Liver (tissue), 9 donors: ENCODE data around the gene DNM3. TPM values are rescaled to one million over a fixed set of nuclear protein-coding genes. Genes with fewer than 3 reads are reported as not detected.

Experiments
- DNase-seq: peaks from one replicate; pipeline ENCODE4 v3.0.0-alpha.2; 2017; ENCODE audit warnings: low spot score
- H3K27ac ChIP-seq, 2 donors: one replicate each; pipeline ENCODE4 v1.7.0; 2013; ENCODE audit warnings: inconsistent platforms in 2 of 2, low read length in 2 of 2, control low read depth in 1 of 2, low read depth in 1 of 2, mild to moderate bottlenecking in 1 of 2
- H3K27me3 ChIP-seq, 4 donors: one replicate each; pipeline versions ENCODE4 v1.6.1 to v1.7.0; 2013; ENCODE audit warnings: low read length in 3 of 4, inconsistent platforms in 1 of 4, mild to moderate bottlenecking in 1 of 4, moderate library complexity in 1 of 4; ENCODE audit not compliant: control insufficient read depth in 4 of 4, insufficient read depth in 4 of 4
- H3K36me3 ChIP-seq, 4 donors: one replicate each; pipeline versions ENCODE4 v1.6.1 to v1.7.0; 2013; ENCODE audit warnings: low read length in 3 of 4, mild to moderate bottlenecking in 3 of 4, low read depth in 1 of 4, moderate library complexity in 1 of 4; ENCODE audit not compliant: control insufficient read depth in 4 of 4, insufficient read depth in 3 of 4
- H3K4me1 ChIP-seq, 4 donors: one replicate each; pipeline versions ENCODE4 v1.6.1 to v1.7.0; 2013; ENCODE audit warnings: low read length in 3 of 4, mild to moderate bottlenecking in 3 of 4, moderate library complexity in 1 of 4; ENCODE audit not compliant: control insufficient read depth in 4 of 4, insufficient read depth in 4 of 4
- H3K4me3 ChIP-seq, 3 donors: one replicate each; pipeline versions ENCODE4 v1.6.1 to v1.7.0; 2013; ENCODE audit warnings: low read length in 3 of 3, control low read depth in 1 of 3, low read depth in 1 of 3, mild to moderate bottlenecking in 1 of 3
- H3K9ac ChIP-seq, 2 donors: one replicate each; pipeline ENCODE4 v1.7.0; 2013; ENCODE audit warnings: low read length in 2 of 2, mild to moderate bottlenecking in 2 of 2, moderate library complexity in 2 of 2, control low read depth in 1 of 2, low read depth in 1 of 2
- H3K9me3 ChIP-seq, 4 donors: one replicate each; pipeline versions ENCODE4 v1.6.1 to v1.7.0; 2013; ENCODE audit warnings: low read length in 3 of 4; ENCODE audit not compliant: control insufficient read depth in 4 of 4
- ATF3 ChIP-seq: IDR thresholded peaks from 2 replicates; pipeline ENCODE4 v1.6.1; 2016; ENCODE audit warnings: antibody characterized with exemption
- CTCF ChIP-seq: fragments of 150-350 bp; IDR thresholded peaks from 2 replicates; pipeline ENCODE4 v1.5.1; 2017; ENCODE audit warnings: improper control_type of control experiment, low read depth, low read length; ENCODE audit not compliant: missing input control
- EGR1 ChIP-seq, 2 donors: IDR thresholded peaks; 2 replicates each; pipeline ENCODE4 v1.6.1; 2016 to 2018; ENCODE audit warnings: antibody characterized with exemption in 2 of 2, low read depth in 2 of 2
- FOXA1 ChIP-seq: IDR thresholded peaks from 2 replicates; pipeline ENCODE4 v1.6.1; 2016; ENCODE audit warnings: antibody characterized with exemption
- FOXA2 ChIP-seq: IDR thresholded peaks from 2 replicates; pipeline ENCODE4 v1.6.1; 2016; ENCODE audit warnings: antibody characterized with exemption
- HNF4A ChIP-seq, 2 donors: conservative IDR thresholded peaks; 2 replicates each; pipeline ENCODE4 v1.6.1; 2016; ENCODE audit warnings: antibody characterized with exemption in 2 of 2, mild to moderate bottlenecking in 2 of 2
- HNF4G ChIP-seq: IDR thresholded peaks from 2 replicates; pipeline ENCODE4 v1.6.1; 2016; ENCODE audit warnings: antibody characterized with exemption
- JUND ChIP-seq, 2 donors: IDR thresholded peaks; 2 replicates each; pipeline ENCODE4 v1.6.1; 2016; ENCODE audit warnings: antibody characterized with exemption in 2 of 2
- NR2F2 ChIP-seq: IDR thresholded peaks from 2 replicates; pipeline ENCODE4 v1.6.1; 2016; ENCODE audit warnings: antibody characterized with exemption
- REST ChIP-seq: IDR thresholded peaks from 2 replicates; pipeline ENCODE4 v1.6.1; 2016; ENCODE audit warnings: antibody characterized with exemption, mild to moderate bottlenecking
- RXRA ChIP-seq, 2 donors: IDR thresholded peaks; 2 replicates each; pipeline ENCODE4 v1.6.1; 2017 to 2018; ENCODE audit warnings: antibody characterized with exemption in 2 of 2, mild to moderate bottlenecking in 1 of 2
- SP1 ChIP-seq: IDR thresholded peaks from 2 replicates; pipeline ENCODE4 v1.6.1; 2018; ENCODE audit warnings: antibody characterized with exemption, mild to moderate bottlenecking
- TAF1 ChIP-seq: conservative IDR thresholded peaks from 2 replicates; pipeline ENCODE4 v1.6.1; 2016; ENCODE audit warnings: antibody characterized with exemption, mild to moderate bottlenecking
- ZBTB33 ChIP-seq: IDR thresholded peaks from 2 replicates; pipeline ENCODE4 v1.6.1; 2016; ENCODE audit warnings: antibody characterized with exemption
- WGBS: extraction: QIAGEN DNeasy Blood & Tissue Kit; methylation state at CpG from one replicate; pipeline ENCODE4 v1.1.7; 2013; 5-methylcytosine and 5-hydroxymethylcytosine counted together
- polyA plus RNA-seq, 2 donors: library from polyadenylated mRNA; stranded (reverse) in 1 of 2; unstranded in 1 of 2; fragments of 200-250 nt in 1 of 2; fragments of >200 nt in 1 of 2; fragmentation: Nextera tagmentation in 1 of 2; extraction: Ambion mirVana in 1 of 2; gene quantifications; one replicate each; pipeline versions ENCODE4 v1.2.1 to v1.2.3, GENCODE V29; 2013 to 2015
- total RNA-seq, 2 donors: library from RNA; depleted of rRNA; stranded (reverse); fragments of >200 nt; gene quantifications; one replicate each; pipeline ENCODE4 v1.2.3, GENCODE V29; 2014
- donor health status: healthy.
- donor health status: healthy.
- donor health status: healthy.
- donor health status: healthy.
- donor health status: healthy.

DNM3 gene
- total and polyA plus RNA-seq, 4 donors = 0.08 to 3.2 (median 1.0) TPM

GRCh38 chr1:172324761-172325160 lies 483.5 kb downstream of the DNM3 start:
- H3K27ac ChIP-seq = no peak overlapping the region
- H3K36me3 ChIP-seq = no peaks in the 10 kb centered on the region
- 98% methylated on average over 1 of the region's 1 CpG for WGBS
- H3K4me3 ChIP-seq = no peak overlapping the region
- DNase-seq = no peak
- no peaks in the 10 kb centered on the region for H3K4me1 ChIP-seq
- TF ChIP-seq NR2F2 (no peak), TAF1 (no peak), RXRA (IDR thresholded peaks at IDR 0.05) (no peak), CTCF (no peak)
- no peak overlapping the region for H3K9ac ChIP-seq
- H3K9me3 ChIP-seq = no peaks in the 10 kb centered on the region
- no peaks in the 10 kb centered on the region for H3K27me3 ChIP-seq

GRCh38 chr1:172325531-172325930 lies 484.2 kb downstream of the DNM3 start:
- no peaks in the 10 kb centered on the region for H3K36me3 ChIP-seq
- H3K4me1 ChIP-seq = no peaks in the 10 kb centered on the region
- no peak for TF ChIP-seq ATF3
- TF ChIP-seq SP1 = no peak
- TF ChIP-seq FOXA2 = no peak
- no peak for TF ChIP-seq TAF1
- no peak for TF ChIP-seq JUND (IDR thresholded peaks at IDR 0.05)
- TF ChIP-seq FOXA1 = no peak
- TF ChIP-seq ZBTB33 = no peak
- TF ChIP-seq EGR1 (IDR thresholded peaks at IDR 0.05; ENCODE audit: low read depth in 2 of 2) = no peak
- no peak for TF ChIP-seq CTCF
- no peak for TF ChIP-seq HNF4A (conservative IDR thresholded peaks at IDR 0.05)
- H3K9ac ChIP-seq = no peak overlapping the region
- DNase-seq = no peak
- WGBS = 88% methylated on average over 2 of the region's 2 CpGs
- no peak overlapping the region for H3K4me3 ChIP-seq
- H3K9me3 ChIP-seq = no peaks in the 10 kb centered on the region
- H3K27ac ChIP-seq = no peak overlapping the region
- H3K27me3 ChIP-seq = no peaks in the 10 kb centered on the region

- H3K4me1 ChIP-seq = no peaks in the 10 kb centered on the region
- no peak overlapping the region for H3K4me3 ChIP-seq
- H3K9me3 ChIP-seq = no peaks in the 10 kb centered on the region
- no peak overlapping the region for H3K9ac ChIP-seq
- DNase-seq = no peak
- TF ChIP-seq TAF1 (no peak), NR2F2 (no peak), REST (no peak), FOXA1 (no peak), SP1 (no peak), HNF4G (no peak), EGR1 (IDR thresholded peaks at IDR 0.05; ENCODE audit: low read depth in 2 of 2) (no peak)
- no peaks in the 10 kb centered on the region for H3K36me3 ChIP-seq
- H3K27me3 ChIP-seq = no peaks in the 10 kb centered on the region
- no peak overlapping the region for H3K27ac ChIP-seq
- 94% methylated on average over 2 of the region's 2 CpGs for WGBS
Measured at GRCh38 chr1:172326136-172326535, 484.8 kb downstream of the DNM3 start.
